ENCODE results near the gene PROK2.

PROK2 gene

GRCh38 chr3:71813073-71813472 is 28.1 kb upstream of the PROK2 start:
- no peak overlapping the region for H4K12ac ChIP-seq (ENCODE audit: low read depth, low read length)
- H3K4me1 ChIP-seq (ENCODE audit: control insufficient read depth in 1 of 2, insufficient read depth in 2 of 2, low read length in 2 of 2), result no peaks in the 10 kb centered on the region
- H3K9ac ChIP-seq (ENCODE audit: low read length), result no peak overlapping the region
- no peak overlapping the region for H3K4ac ChIP-seq (ENCODE audit: low read depth, low read length)
- H3K23ac ChIP-seq (ENCODE audit: low read length), result no peak overlapping the region
- H3K36me3 ChIP-seq (ENCODE audit: control insufficient read depth in 1 of 2, insufficient read depth in 2 of 2, low read length in 2 of 2), result no peaks in the 10 kb centered on the region
- no peak overlapping the region for H4K8ac ChIP-seq (ENCODE audit: low read depth, low read length)
- no peak overlapping the region for H2AFZ ChIP-seq (ENCODE audit: insufficient read depth, low read length, poor library complexity)
- H3K18ac ChIP-seq (ENCODE audit: low read length), result no peak overlapping the region
- H3K79me1 ChIP-seq (ENCODE audit: low read length), result no peaks in the 10 kb centered on the region
- no peak overlapping the region for H2AK5ac ChIP-seq (ENCODE audit: low read length)
- no peak overlapping the region for H2BK12ac ChIP-seq (ENCODE audit: low read length)
- peaks cover 2% of the 10 kb centered on the region for H3K9me3 ChIP-seq (ENCODE audit: insufficient read depth, low read depth, low read length)
- no peak overlapping the region for H3K4me3 ChIP-seq (ENCODE audit: low read depth, low read length)
- no peak overlapping the region for H3K14ac ChIP-seq (ENCODE audit: low read length)
- H2BK120ac ChIP-seq (ENCODE audit: insufficient read depth, low read length, poor library complexity), result no peak overlapping the region
- no peak overlapping the region for H2BK5ac ChIP-seq (ENCODE audit: low read depth, low read length, poor library complexity)
- no peak overlapping the region for H3K4me2 ChIP-seq (ENCODE audit: low read length)
- no peak overlapping the region for H3K27ac ChIP-seq (ENCODE audit: low read depth, low read length)
- WGBS (ENCODE audit: extremely low coverage, insufficient coverage, insufficient read length), result no CpG with 5 or more reads among the region's 4 CpGs
- DNase-seq, result no peak
- H4K91ac ChIP-seq (ENCODE audit: low read depth, low read length), result no peak overlapping the region
- no peaks in the 10 kb centered on the region for H3K79me2 ChIP-seq (ENCODE audit: control insufficient read depth, insufficient read depth, low read length, poor library complexity)
- H3K27me3 ChIP-seq (ENCODE audit: insufficient read depth, low read length), result no peaks in the 10 kb centered on the region

- Histone ChIP-seq H4K8ac (ENCODE audit: low read depth, low read length) (no peak overlapping the region), H2BK5ac (ENCODE audit: low read depth, low read length, poor library complexity) (no peak overlapping the region), H3K23ac (ENCODE audit: low read length) (no peak overlapping the region), H3K9ac (ENCODE audit: low read length) (no peak overlapping the region), H4K12ac (ENCODE audit: low read depth, low read length) (no peak overlapping the region), H3K79me2 (ENCODE audit: control insufficient read depth, insufficient read depth, low read length, poor library complexity) (no peaks in the 10 kb centered on the region), H2BK120ac (ENCODE audit: insufficient read depth, low read length, poor library complexity) (no peak overlapping the region), H3K27me3 (ENCODE audit: insufficient read depth, low read length) (no peaks in the 10 kb centered on the region), H3K4ac (ENCODE audit: low read depth, low read length) (no peak overlapping the region), H3K4me2 (ENCODE audit: low read length) (no peak overlapping the region), H3K79me1 (ENCODE audit: low read length) (no peaks in the 10 kb centered on the region), H3K14ac (ENCODE audit: low read length) (no peak overlapping the region), H3K27ac (ENCODE audit: low read depth, low read length) (no peak overlapping the region), H2AFZ (ENCODE audit: insufficient read depth, low read length, poor library complexity) (no peak overlapping the region), H3K9me3 (ENCODE audit: insufficient read depth, low read depth, low read length) (peaks cover 2% of the 10 kb centered on the region), H2BK12ac (ENCODE audit: low read length) (no peak overlapping the region), H2AK5ac (ENCODE audit: low read length) (no peak overlapping the region), H4K91ac (ENCODE audit: low read depth, low read length) (no peak overlapping the region), H3K4me3 (ENCODE audit: low read depth, low read length) (no peak overlapping the region), H3K4me1 (ENCODE audit: control insufficient read depth in 1 of 2, insufficient read depth in 2 of 2, low read length in 2 of 2) (no peaks in the 10 kb centered on the region), H3K18ac (ENCODE audit: low read length) (no peak overlapping the region), H3K36me3 (ENCODE audit: control insufficient read depth in 1 of 2, insufficient read depth in 2 of 2, low read length in 2 of 2) (no peaks in the 10 kb centered on the region)
- DNase-seq, result peak; percentile 14 to 42
- no CpG with 5 or more reads among the region's 3 CpGs for WGBS (ENCODE audit: extremely low coverage, insufficient coverage, insufficient read length)
These were observed 25.1 kb upstream of the PROK2 start for GRCh38 chr3:71810056-71810455.

GRCh38 chr3:71809321-71810026 is 24.5 kb upstream of the PROK2 start:
- no peak overlapping the region for H4K91ac ChIP-seq (ENCODE audit: low read depth, low read length)
- H3K9ac ChIP-seq (ENCODE audit: low read length), result no peak overlapping the region
- no peak overlapping the region for H3K18ac ChIP-seq (ENCODE audit: low read length)
- H3K27ac ChIP-seq (ENCODE audit: low read depth, low read length), result no peak overlapping the region
- no peak overlapping the region for H3K4me3 ChIP-seq (ENCODE audit: low read depth, low read length)
- H3K4me1 ChIP-seq (ENCODE audit: control insufficient read depth in 1 of 2, insufficient read depth in 2 of 2, low read length in 2 of 2), result no peaks in the 10 kb centered on the region
- H4K12ac ChIP-seq (ENCODE audit: low read depth, low read length), result no peak overlapping the region
- H4K8ac ChIP-seq (ENCODE audit: low read depth, low read length), result no peak overlapping the region
- H2BK12ac ChIP-seq (ENCODE audit: low read length), result no peak overlapping the region
- H3K4ac ChIP-seq (ENCODE audit: low read depth, low read length), result no peak overlapping the region
- no peaks in the 10 kb centered on the region for H3K36me3 ChIP-seq (ENCODE audit: control insufficient read depth in 1 of 2, insufficient read depth in 2 of 2, low read length in 2 of 2)
- H3K79me2 ChIP-seq (ENCODE audit: control insufficient read depth, insufficient read depth, low read length, poor library complexity), result no peaks in the 10 kb centered on the region
- no CpG with 5 or more reads among the region's 6 CpGs for WGBS (ENCODE audit: extremely low coverage, insufficient coverage, insufficient read length)
- H3K14ac ChIP-seq (ENCODE audit: low read length), result no peak overlapping the region
- no peak overlapping the region for H3K23ac ChIP-seq (ENCODE audit: low read length)
- H2AK5ac ChIP-seq (ENCODE audit: low read length), result no peak overlapping the region
- no peak overlapping the region for H2BK120ac ChIP-seq (ENCODE audit: insufficient read depth, low read length, poor library complexity)
- H3K9me3 ChIP-seq (ENCODE audit: insufficient read depth, low read depth, low read length), result peaks cover 2% of the 10 kb centered on the region
- no peaks in the 10 kb centered on the region for H3K79me1 ChIP-seq (ENCODE audit: low read length)
- no peak overlapping the region for H2AFZ ChIP-seq (ENCODE audit: insufficient read depth, low read length, poor library complexity)
- H3K27me3 ChIP-seq (ENCODE audit: insufficient read depth, low read length), result no peaks in the 10 kb centered on the region
- H2BK5ac ChIP-seq (ENCODE audit: low read depth, low read length, poor library complexity), result no peak overlapping the region
- H3K4me2 ChIP-seq (ENCODE audit: low read length), result no peak overlapping the region
- no peak for DNase-seq

- H2AFZ ChIP-seq (ENCODE audit: insufficient read depth, low read length, poor library complexity), result no peak overlapping the region
- H2AK5ac ChIP-seq (ENCODE audit: low read length), result no peak overlapping the region
- no peak overlapping the region for H4K8ac ChIP-seq (ENCODE audit: low read depth, low read length)
- no peak overlapping the region for H3K27ac ChIP-seq (ENCODE audit: low read depth, low read length)
- no peak overlapping the region for H4K91ac ChIP-seq (ENCODE audit: low read depth, low read length)
- DNase-seq, result peak in 1 of 2 donors; percentile 12
- no peak overlapping the region for H3K14ac ChIP-seq (ENCODE audit: low read length)
- H3K4me1 ChIP-seq (ENCODE audit: control insufficient read depth in 1 of 2, insufficient read depth in 2 of 2, low read length in 2 of 2), result no peaks in the 10 kb centered on the region
- WGBS (ENCODE audit: extremely low coverage, insufficient coverage, insufficient read length), result no CpG with 5 or more reads among the region's 3 CpGs
- H4K12ac ChIP-seq (ENCODE audit: low read depth, low read length), result no peak overlapping the region
- no peaks in the 10 kb centered on the region for H3K79me2 ChIP-seq (ENCODE audit: control insufficient read depth, insufficient read depth, low read length, poor library complexity)
- H3K9me3 ChIP-seq (ENCODE audit: insufficient read depth, low read depth, low read length), result peaks cover 2% of the 10 kb centered on the region
- H3K27me3 ChIP-seq (ENCODE audit: insufficient read depth, low read length), result no peaks in the 10 kb centered on the region
- H3K4me3 ChIP-seq (ENCODE audit: low read depth, low read length), result no peak overlapping the region
- H2BK5ac ChIP-seq (ENCODE audit: low read depth, low read length, poor library complexity), result no peak overlapping the region
- no peak overlapping the region for H2BK120ac ChIP-seq (ENCODE audit: insufficient read depth, low read length, poor library complexity)
- no peak overlapping the region for H3K9ac ChIP-seq (ENCODE audit: low read length)
- H2BK12ac ChIP-seq (ENCODE audit: low read length), result no peak overlapping the region
- H3K18ac ChIP-seq (ENCODE audit: low read length), result no peak overlapping the region
- H3K79me1 ChIP-seq (ENCODE audit: low read length), result no peaks in the 10 kb centered on the region
- no peak overlapping the region for H3K4ac ChIP-seq (ENCODE audit: low read depth, low read length)
- no peak overlapping the region for H3K4me2 ChIP-seq (ENCODE audit: low read length)
- H3K23ac ChIP-seq (ENCODE audit: low read length), result no peak overlapping the region
- no peaks in the 10 kb centered on the region for H3K36me3 ChIP-seq (ENCODE audit: control insufficient read depth in 1 of 2, insufficient read depth in 2 of 2, low read length in 2 of 2)
These were observed 21.8 kb upstream of the PROK2 start for GRCh38 chr3:71806736-71807135.

Measured in trophoblast cell (in vitro differentiated cells and primary cell).